DMS153 (cell line): Measurements from ENCODE around the gene MS4A18.
"Not testable (repeated sequence)": the region's sequence is repeated elsewhere in the genome, so short reads cannot be mapped to it uniquely, and the experiment has no call there.

Experiments used
- DNase-seq: peaks from one replicate; lab custom pipeline; 2025; lab: John Stamatoyannopoulos, UW

The MS4A18 gene

GRCh38 chr11:60739114-60739513 is 14.6 kb downstream of the MS4A18 start:
- no peak for DNase-seq

GRCh38 chr11:60740573-60740972 is 16.1 kb downstream of the MS4A18 start:
- no peak for DNase-seq

DNA sequence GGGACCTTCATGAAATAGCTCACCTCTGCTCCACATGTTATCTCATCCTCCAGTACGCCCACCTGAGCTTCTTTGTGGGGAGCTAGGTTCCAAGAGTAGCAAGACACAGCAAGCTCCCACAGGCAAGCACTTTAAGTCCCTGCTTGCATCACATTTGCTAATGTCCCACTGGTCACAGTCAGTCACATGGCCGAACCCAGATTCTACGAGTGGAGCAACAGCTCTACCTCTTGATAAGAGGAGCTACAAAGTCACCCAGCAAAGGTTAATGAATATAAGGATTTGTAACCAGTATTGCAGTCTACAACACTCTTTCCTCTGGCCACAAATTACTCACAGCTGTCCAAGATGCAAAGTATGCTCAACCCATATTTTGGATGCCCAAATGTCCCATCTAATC is 16.9 kb downstream of the MS4A18 start:
- DNase-seq, result no peak

- DNase-seq, result no peak
These were observed 18.5 kb downstream of the MS4A18 start for GRCh38 chr11:60743058-60743457.

GRCh38 chr11:60744114-60744513 is 19.6 kb downstream of the MS4A18 start:
- DNase-seq, result no peak

DNA sequence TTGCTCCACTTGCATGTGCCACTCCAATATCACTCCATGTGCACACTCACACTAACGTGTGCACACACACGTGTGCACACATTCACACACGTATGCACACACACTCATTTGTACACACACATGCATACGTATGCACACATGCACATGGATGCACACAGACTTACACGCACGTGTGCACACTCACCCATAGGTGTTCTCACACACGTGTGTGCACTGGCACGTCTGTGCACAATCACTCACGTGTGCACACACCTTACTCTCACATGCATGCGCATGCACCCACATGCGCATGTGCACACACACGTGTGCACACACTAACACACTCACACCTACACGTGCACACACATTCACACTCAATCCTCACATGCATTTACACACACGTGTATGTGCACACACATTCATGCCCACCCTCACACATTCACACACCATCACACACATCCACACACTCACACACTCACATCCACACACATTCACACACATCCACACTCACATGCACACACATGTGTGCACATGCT is 22.9 kb downstream of the MS4A18 start:
- DNase-seq, result no peak

- no peak for DNase-seq
These were observed 23.7 kb downstream of the MS4A18 start for GRCh38 chr11:60748225-60748624.

DNA sequence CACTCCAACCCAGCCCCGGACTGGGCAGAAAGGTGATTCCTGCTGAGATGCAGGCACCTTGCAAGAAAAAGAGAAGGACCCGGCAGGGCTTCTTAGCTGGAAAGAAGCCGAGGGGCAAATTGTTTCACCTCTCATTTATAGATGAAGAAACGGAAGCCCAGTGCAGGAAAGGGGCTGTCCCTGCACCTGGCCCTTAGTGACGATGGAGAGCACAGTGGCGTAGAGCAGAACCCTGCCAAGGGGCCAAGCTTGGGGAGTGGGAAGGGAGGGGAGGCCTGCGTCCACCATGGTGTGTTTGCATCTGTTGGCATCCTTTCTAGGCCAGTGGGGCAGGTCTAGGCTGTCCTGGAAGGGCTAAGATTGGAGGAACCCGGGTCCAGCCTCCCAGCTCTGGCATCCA is 24.3 kb downstream of the MS4A18 start:
- DNase-seq, result no peak

- no peak for DNase-seq
These were observed 26.4 kb downstream of the MS4A18 start for GRCh38 chr11:60750911-60751310.

DNA sequence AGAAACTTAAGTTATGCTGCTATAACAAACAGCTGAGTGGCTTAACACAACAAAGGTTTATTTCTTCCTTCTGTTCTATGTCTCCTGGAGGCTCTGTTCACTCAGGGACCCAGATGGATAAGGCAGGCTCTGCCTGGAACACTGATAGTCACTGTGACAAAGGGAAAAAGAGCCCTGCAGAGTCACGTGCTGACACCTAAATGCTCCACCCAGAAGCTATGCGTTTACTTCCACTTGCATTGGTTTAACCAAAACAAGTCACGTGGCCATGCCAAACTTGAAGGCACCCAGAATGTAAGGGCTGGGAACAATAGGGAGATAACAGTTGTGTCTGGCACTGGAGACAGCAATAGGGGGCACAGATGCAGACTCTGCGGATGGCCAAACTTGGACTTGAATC is 28.8 kb downstream of the MS4A18 start:
- no peak for DNase-seq

GRCh38 chr11:60754887-60755286 is 30.4 kb downstream of the MS4A18 start:
- no peak for DNase-seq

GRCh38 chr11:60756307-60757032 is 31.9 kb downstream of the MS4A18 start, which contains the start of gene MS4A15:
MS4A15 (plus strand) TSS chr11:60756867; CDS start chr11:60763734, 6,867 bp downstream.
- no peak for DNase-seq

- DNase-seq, result no peak
These were observed 32.8 kb downstream of the MS4A18 start for GRCh38 chr11:60757231-60757800.

- DNase-seq, result not testable (repeated sequence)
These were observed 34.2 kb downstream of the MS4A18 start for GRCh38 chr11:60758671-60759070.

GRCh38 chr11:60759438-60760225 is 35.1 kb downstream of the MS4A18 start:
- not testable (repeated sequence) for DNase-seq

- DNase-seq, result no peak
These were observed 37.1 kb downstream of the MS4A18 start for GRCh38 chr11:60761436-60762190.

- DNase-seq, result peak; percentile 86
These were observed 38.6 kb downstream of the MS4A18 start for GRCh38 chr11:60762851-60763691.

DNA sequence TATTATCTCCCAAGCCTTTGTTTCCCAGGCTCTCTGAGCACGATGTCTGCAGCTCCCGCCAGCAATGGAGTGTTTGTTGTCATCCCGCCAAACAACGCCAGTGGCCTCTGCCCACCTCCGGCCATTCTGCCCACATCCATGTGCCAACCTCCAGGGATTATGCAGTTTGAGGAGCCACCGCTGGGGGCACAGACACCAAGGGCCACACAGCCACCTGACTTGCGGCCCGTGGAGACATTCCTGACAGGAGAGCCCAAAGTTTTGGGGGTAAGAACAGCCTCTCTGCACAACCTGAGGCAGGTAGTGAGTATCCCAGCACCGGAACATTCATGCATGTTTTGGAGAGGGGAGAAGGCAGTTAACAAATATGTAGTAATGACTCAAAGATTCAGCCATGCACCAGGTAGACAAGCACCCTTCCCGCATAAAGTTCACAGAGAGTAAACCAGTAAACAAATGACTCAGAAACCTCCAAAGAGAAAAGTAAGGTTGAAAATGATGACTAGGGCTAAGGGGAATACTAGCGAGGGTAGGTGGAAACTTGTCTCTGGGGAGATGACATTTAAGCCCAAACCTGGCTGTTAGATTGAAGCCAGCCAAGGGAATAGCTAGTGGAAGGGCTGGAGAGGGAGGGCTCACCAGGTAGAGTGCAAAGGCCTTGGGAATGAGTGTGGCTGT is 39.3 kb downstream of the MS4A18 start:
- DNase-seq, result no peak

- peak; percentile 12 for DNase-seq
These were observed 40.4 kb downstream of the MS4A18 start for GRCh38 chr11:60764879-60765278.

- no peak for DNase-seq
These were observed 40.8 kb downstream of the MS4A18 start for GRCh38 chr11:60765355-60765754.
